Heart right ventricle (tissue), 16 donors: ENCODE measurements around the gene ACAP3. TPM values are rescaled to one million over a fixed set of nuclear protein-coding genes. Genes with fewer than 3 reads are reported as not detected.

Source experiments
- ATAC-seq, 8 donors: fragments of 200-7000 bp; cut with Tn5 transposase; one replicate each; pipeline ENCODE4 v1.9.1; 2020; ENCODE audit warnings: mild to moderate bottlenecking in 8 of 8, moderate library complexity in 8 of 8, moderate number of reproducible peaks in 1 of 8
- DNase-seq, 2 donors: peaks; one replicate each; pipeline ENCODE4 v3.0.0-alpha.2; 2020
- H3K27ac ChIP-seq, 10 donors: fragments of 200-600 bp; sonication (generic) in 2 of 10; one replicate each; pipeline versions ENCODE4 v1.5.0 to v1.8.0; 2020 to 2022; ENCODE audit warnings: mild to moderate bottlenecking in 3 of 10
- H3K27me3 ChIP-seq, 7 donors: fragments of 200-600 bp; one replicate each; pipeline ENCODE4 v1.8.0; 2021 to 2022; ENCODE audit warnings: mild to moderate bottlenecking in 2 of 7
- H3K36me3 ChIP-seq, 9 donors: fragments of 200-600 bp; sonication (generic) in 1 of 9; one replicate each; pipeline versions ENCODE4 v1.5.0 to v1.8.0; 2020 to 2022; ENCODE audit warnings: mild to moderate bottlenecking in 2 of 9
- H3K4me1 ChIP-seq, 9 donors: fragments of 200-600 bp; sonication (generic) in 1 of 9; one replicate each; pipeline versions ENCODE4 v1.5.0 to v1.8.0; 2020 to 2022; ENCODE audit warnings: mild to moderate bottlenecking in 4 of 9
- H3K4me3 ChIP-seq, 10 donors: fragments of 200-600 bp; sonication (generic) in 2 of 10; one replicate each; pipeline versions ENCODE4 v1.5.0 to v1.8.0; 2020 to 2022; ENCODE audit warnings: mild to moderate bottlenecking in 7 of 10, moderate library complexity in 2 of 10
- H3K9me3 ChIP-seq, 11 donors: fragments of 200-600 bp in 10 of 11; sonication (generic) in 2 of 11; one replicate each; pipeline versions ENCODE4 v1.5.0 to v1.8.0; 2013 to 2022; ENCODE audit warnings: mild to moderate bottlenecking in 2 of 11, control low read depth in 1 of 11, moderate library complexity in 1 of 11
- CTCF ChIP-seq, 9 donors: fragments of 200-600 bp; sonication (generic) in 2 of 9; IDR thresholded peaks; one replicate each; pipeline versions ENCODE4 v1.5.0 to v1.8.0; 2021 to 2022; ENCODE audit warnings: antibody characterized with exemption in 9 of 9, mild to moderate bottlenecking in 5 of 9, moderate library complexity in 1 of 9
- WGBS, 2 donors: extraction: QIAGEN DNeasy Blood & Tissue Kit; methylation state at CpG; one replicate each; pipeline ENCODE4 v1.1.7; 2013; ENCODE audit warnings: inconsistent platforms in 1 of 2; 5-methylcytosine and 5-hydroxymethylcytosine counted together
- intact Hi-C, 10 donors: fragments of 100-400 bp; cut with DNase I; formaldehyde crosslinking; loops; one replicate each; pipeline versions ENCODE4 v1.11.1 to v1.14.2; 2022
- polyA plus RNA-seq, 2 donors: library from polyadenylated mRNA; stranded (reverse); fragments of 200-250 nt; gene quantifications; one replicate each; pipeline ENCODE4 v1.2.3, GENCODE V29; 2013
- total RNA-seq, 10 donors: library from RNA; stranded (reverse); fragmentation: NEBNext Ultra II Directional in 3 of 10; extraction: Animal tissue kit (Norgen Biotek cat#: 25700) in 3 of 10; gene quantifications; one replicate each; pipeline versions ENCODE4 v1.2.1 to v1.2.4, GENCODE V29; 2021 to 2023
- donor health status: Arrhythmogenic right ventricular cardiomyopathy.
- donor health status: ischemic (EF 13 %, LVEDD 7.1; RV severe dilation, severe dysfunction).
- donor health status: healthy with polysubstance abuse.
- donor health status: DM: no; HTN: yes; CAD: no.
- donor health status: DM: no; HTN: no; CAD: no.
- donor health status: ischemic (EF 25% LVEDD 6.9; RV normal size, moderate dysfunction).
- donor health status: ischemic (EF 25% LVEDD 5.7; RV mildly dilated, moderate dysfunction).
- donor health status: healthy.
- donor health status: DM: yes; HTN: yes; CAD: no.
- donor health status: Ischemic cardiomyopathy.
- donor health status: ischemic (EF 35%, LVEDD 5.7; RV mildly dilated, moderate dysfunction).
- donor health status: nonischemic (EF 11% LVEDD 7.7; RV severe dilation, severe dysfunction).
- donor health status: DM: yes; HTN: yes; CAD: no.
- donor health status: PGD.
- donor health status: ischemic (EF 29% LVEDD 5.4; RV normal size, mild dysfunction).
- donor health status: nonischemic (EF 23%, LVEDD 6.1; RV moderate dilation, normal function).

ACAP3 gene
- total and polyA plus RNA-seq, 12 donors = 22.2 to 152 (median 30.4) TPM

GRCh38 chr1:1272341-1273208 lies 35.2 kb downstream of the ACAP3 start:
- Histone ChIP-seq H3K27me3 (no peaks in the 10 kb centered on the region), H3K9me3 (no peaks in the 10 kb centered on the region), H3K4me1 (peaks cover 26 to 49% (median 41%) of the 10 kb centered on the region in 9 donors), H3K36me3 (peaks cover 0 to 33% (median 0%) of the 10 kb centered on the region in 9 donors), H3K4me3 (peak overlapping the region; percentile 81 to 99 (median 96)), H3K27ac (peak overlapping the region in 8 of 10 donors; percentile 90 to 95 (median 92))
- no peak for TF ChIP-seq CTCF (IDR thresholded peaks at IDR 0.05)
- 32 to 35% methylated on average over 43 of the region's 43 CpGs for WGBS, 2 donors
- intact Hi-C loops = loop anchor here in 1 of 10 donors (5.0 kb wide), 1 partner anchor 40 kb away; the partner anchor contains the start of genes B3GALT6 and SDF4
- ATAC-seq = no peak
- DNase-seq = no peak

GRCh38 chr1:1270813-1271212 lies 36.9 kb downstream of the ACAP3 start:
- H3K36me3 ChIP-seq = peaks cover 0 to 50% (median 6%) of the 10 kb centered on the region in 9 donors
- intact Hi-C loops = loop anchor here in 1 of 10 donors (5.0 kb wide), 1 partner anchor 39 kb away; the partner anchor contains the start of genes B3GALT6 and SDF4
- TF ChIP-seq CTCF (IDR thresholded peaks at IDR 0.05) = no peak
- no peaks in the 10 kb centered on the region for H3K27me3 ChIP-seq
- DNase-seq = no peak
- 57 to 61% methylated on average over 7 of the region's 7 CpGs for WGBS, 2 donors
- no peaks in the 10 kb centered on the region for H3K9me3 ChIP-seq
- peak in 1 of 8 donors; percentile 19 for ATAC-seq
- peak overlapping the region in 4 of 10 donors; percentile 11 to 51 (median 41) for H3K27ac ChIP-seq
- H3K4me1 ChIP-seq = peaks cover 26 to 49% (median 41%) of the 10 kb centered on the region in 9 donors
- H3K4me3 ChIP-seq = peak overlapping the region in 5 of 10 donors; percentile 2 to 97 (median 9)

GRCh38 chr1:1268284-1268682 lies 39.4 kb downstream of the ACAP3 start:
- 93 to 96% methylated on average over 13 of the region's 13 CpGs for WGBS, 2 donors
- no peak overlapping the region for H3K4me3 ChIP-seq
- H3K27me3 ChIP-seq = no peaks in the 10 kb centered on the region
- no peak for TF ChIP-seq CTCF (IDR thresholded peaks at IDR 0.05)
- intact Hi-C loops = no loop called here
- H3K36me3 ChIP-seq = peaks cover 0 to 74% (median 18%) of the 10 kb centered on the region in 9 donors
- H3K9me3 ChIP-seq = no peaks in the 10 kb centered on the region
- ATAC-seq (no peak), DNase-seq (no peak)
- H3K27ac ChIP-seq = no peak overlapping the region
- H3K4me1 ChIP-seq = peaks cover 21 to 40% (median 34%) of the 10 kb centered on the region in 9 donors

DNA sequence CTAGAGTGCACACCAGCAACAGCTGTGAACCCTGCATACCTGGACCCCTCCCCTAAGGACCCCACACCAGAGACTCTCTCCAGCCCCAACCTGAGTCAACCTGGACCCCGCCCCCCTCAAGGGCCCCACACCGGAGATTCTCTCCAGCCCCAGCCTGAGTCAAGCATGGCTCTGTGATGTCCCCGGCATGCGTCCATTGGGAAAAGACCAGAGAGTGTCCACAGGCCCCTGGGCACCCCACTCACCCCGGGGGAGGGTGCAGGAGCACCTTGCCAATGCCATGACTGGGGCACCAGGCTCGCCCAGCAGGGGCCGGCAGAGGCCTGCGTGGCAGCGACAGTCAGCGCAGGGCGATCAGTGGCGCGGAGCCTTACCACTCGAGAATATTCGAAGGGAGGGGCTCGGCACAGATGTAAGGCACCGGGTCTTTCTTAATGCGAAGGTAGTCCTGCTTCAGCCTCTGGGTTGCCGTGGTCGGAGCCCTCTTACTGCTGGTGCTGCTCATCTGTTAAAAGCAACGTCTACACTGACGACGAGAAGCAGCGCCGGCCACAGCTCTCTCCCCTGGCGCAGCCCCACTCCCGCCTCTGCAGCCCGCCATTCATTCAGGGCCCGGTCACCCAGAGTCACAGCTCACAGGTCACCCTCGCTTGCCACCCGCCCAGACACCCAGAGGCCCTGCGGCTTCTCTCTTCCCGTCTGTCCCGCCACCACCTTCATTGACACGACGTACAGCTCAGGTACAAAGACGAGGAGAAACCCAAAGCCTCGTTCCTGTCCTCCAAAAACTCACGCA lies 40.0 kb downstream of the ACAP3 start:
- ATAC-seq (no peak), DNase-seq (no peak)
- no peak for TF ChIP-seq CTCF (IDR thresholded peaks at IDR 0.05)
- H3K4me3 ChIP-seq = no peak overlapping the region
- no peaks in the 10 kb centered on the region for H3K9me3 ChIP-seq
- no peaks in the 10 kb centered on the region for H3K27me3 ChIP-seq
- WGBS, 2 donors = 94 to 96% methylated on average over 39 of the region's 39 CpGs
- H3K4me1 ChIP-seq = peaks cover 21 to 37% (median 30%) of the 10 kb centered on the region in 9 donors
- intact Hi-C loops = no loop called here
- no peak overlapping the region for H3K27ac ChIP-seq
- H3K36me3 ChIP-seq = peaks cover 0 to 80% (median 24%) of the 10 kb centered on the region in 9 donors
